ENCODE measurements around the gene FLT4. TPM values are rescaled to one million over a fixed set of nuclear protein-coding genes. Genes with fewer than 3 reads are reported as not detected.
"Not testable (repeated sequence)": the region's sequence is repeated elsewhere in the genome, so short reads cannot be mapped to it uniquely, and the experiment has no call there.

The FLT4 gene
- total and polyA plus RNA-seq, 7 donors = 0.23 to 16.9 (median 6.2) TPM

- Histone ChIP-seq H3K4me1 (no peaks in the 10 kb centered on the region), H3K27me3 (peaks cover 0 to 32% (median 0%) of the 10 kb centered on the region in 3 donors), H3K27ac (no peak overlapping the region), H3K36me3 (no peaks in the 10 kb centered on the region), H3K9me3 (no peaks in the 10 kb centered on the region), H3K4me3 (no peak overlapping the region)
- no peak for DNase-seq
- intact Hi-C loops (cut with DNase I) = no loop called here
- 85 to 86% methylated on average over 22 of the region's 22 CpGs for WGBS, 2 donors
- TF ChIP-seq POLR2AphosphoS5 (IDR thresholded peaks at IDR 0.05) (no peak), CTCF (IDR thresholded peaks at IDR 0.05) (no peak), EP300 (IDR thresholded peaks at IDR 0.05) (no peak), POLR2A (IDR thresholded peaks at IDR 0.05) (no peak)
These were observed 16.4 kb upstream of the FLT4 start for GRCh38 chr5:180665682-180666404.

- H3K4me3 ChIP-seq = no peak overlapping the region
- DNase-seq = no peak
- intact Hi-C loops (cut with DNase I) = no loop called here
- H3K4me1 ChIP-seq = peaks cover 0 to 4% (median 0%) of the 10 kb centered on the region in 4 donors
- no peaks in the 10 kb centered on the region for H3K36me3 ChIP-seq
- no peak overlapping the region for H3K27ac ChIP-seq
- 33 to 35% methylated on average over 54 of the region's 54 CpGs for WGBS, 2 donors
- no peak for TF ChIP-seq CTCF (IDR thresholded peaks at IDR 0.05)
- no peak for TF ChIP-seq POLR2AphosphoS5 (IDR thresholded peaks at IDR 0.05)
- no peak for TF ChIP-seq EP300 (IDR thresholded peaks at IDR 0.05)
- TF ChIP-seq POLR2A (IDR thresholded peaks at IDR 0.05) = no peak
- peaks cover 0 to 62% (median 9%) of the 10 kb centered on the region in 3 donors for H3K27me3 ChIP-seq
- no peaks in the 10 kb centered on the region for H3K9me3 ChIP-seq
These were observed 9.6 kb upstream of the FLT4 start for GRCh38 chr5:180658774-180659564.

GRCh38 chr5:180655243-180655642 lies 5.8 kb upstream of the FLT4 start:
- WGBS, 2 donors = 89 to 93% methylated on average over 16 of the region's 16 CpGs
- H3K9me3 ChIP-seq; H3K4me3 ChIP-seq; H3K27ac ChIP-seq; intact Hi-C loops (cut with DNase I); H3K4me1 ChIP-seq; H3K36me3 ChIP-seq; DNase-seq: not testable (repeated sequence)
- H3K27me3 ChIP-seq = peaks cover 4 to 49% (median 20%) of the 10 kb centered on the region in 3 donors

GRCh38 chr5:180652771-180653170 lies 3.4 kb upstream of the FLT4 start:
- no peak for TF ChIP-seq CTCF (IDR thresholded peaks at IDR 0.05)
- TF ChIP-seq POLR2AphosphoS5 (IDR thresholded peaks at IDR 0.05) = no peak
- no peak for TF ChIP-seq POLR2A (IDR thresholded peaks at IDR 0.05)
- no peak for TF ChIP-seq EP300 (IDR thresholded peaks at IDR 0.05)
- Histone ChIP-seq H3K4me1 (peaks cover 0 to 19% (median 17%) of the 10 kb centered on the region in 4 donors), H3K9me3 (no peaks in the 10 kb centered on the region), H3K36me3 (no peaks in the 10 kb centered on the region), H3K27me3 (peaks cover 23 to 52% (median 36%) of the 10 kb centered on the region in 3 donors), H3K4me3 (no peak overlapping the region), H3K27ac (no peak overlapping the region)
- DNase-seq = no peak
- intact Hi-C loops (cut with DNase I) = no loop called here
- 49 to 55% methylated on average over 5 of the region's 5 CpGs for whole genome bisulfite sequencing, 2 donors

- 91% methylated on average over 11 of the region's 11 CpGs for WGBS, 2 donors
- Histone ChIP-seq H3K9me3 (no peaks in the 10 kb centered on the region), H3K27ac (no peak overlapping the region), H3K27me3 (peaks cover 23 to 52% (median 40%) of the 10 kb centered on the region in 3 donors), H3K4me1 (peaks cover 0 to 19% (median 17%) of the 10 kb centered on the region in 4 donors), H3K36me3 (no peaks in the 10 kb centered on the region), H3K4me3 (no peak overlapping the region)
- DNase-seq = no peak
- intact Hi-C loops (cut with DNase I) = no loop called here
- no peak for TF ChIP-seq POLR2AphosphoS5 (IDR thresholded peaks at IDR 0.05)
- TF ChIP-seq POLR2A (IDR thresholded peaks at IDR 0.05) = no peak
- TF ChIP-seq EP300 (IDR thresholded peaks at IDR 0.05) = no peak
These were observed 2.9 kb upstream of the FLT4 start for GRCh38 chr5:180652346-180652745.

All from sigmoid colon (tissue), 7 donors.